Spleen (tissue), 7 donors: ENCODE results near the gene MECR.

Experiments used
- CTCF ChIP-seq, 11 experiments: fragments of 200-600 bp in 7 of 11; fragments of 450-650 bp in 4 of 11; sonication (generic) in 4 of 11; IDR thresholded peaks in 8 of 11; conservative IDR thresholded peaks in 3 of 11; 1 replicate in 7 of 11; 2 replicates in 4 of 11; pipeline versions ENCODE4 v1.4.0 to v1.8.0; 2016 to 2021; ENCODE audit warnings: antibody characterized with exemption in 11 of 11, inconsistent platforms in 4 of 11, mild to moderate bottlenecking in 1 of 11
- POLR2A ChIP-seq, 3 donors: fragments of 450-650 bp; IDR thresholded peaks; one replicate each; pipeline ENCODE4 v1.5.1; 2017; ENCODE audit warnings: antibody characterized with exemption in 3 of 3, mild to moderate bottlenecking in 1 of 3
- POLR2AphosphoS5 ChIP-seq, 3 donors: sonication (generic); formaldehyde crosslinking; IDR thresholded peaks; one replicate each; pipeline ENCODE4 v1.5.1; 2017; ENCODE audit warnings: antibody characterized with exemption in 3 of 3
- donor health status: DM: no; HTN: no; CAD: no; lungs with moderate emphysema.
- donor health status: DM: no; HTN: no; CAD: no.
- donor health status: DM: no; HTN: no; CAD: no.

- TF ChIP-seq POLR2A (IDR thresholded peaks at IDR 0.05) (no peak), CTCF (IDR thresholded peaks at IDR 0.05 in 8 of 11, conservative IDR thresholded peaks at IDR 0.05 in 3 of 11) (no peak), POLR2AphosphoS5 (IDR thresholded peaks at IDR 0.05) (no peak)
Observed at GRCh38 chr1:29209173-29209572, 21.6 kb downstream of the MECR start.
